Measurements from ENCODE around the gene C1QB.

C1QB gene

DNA sequence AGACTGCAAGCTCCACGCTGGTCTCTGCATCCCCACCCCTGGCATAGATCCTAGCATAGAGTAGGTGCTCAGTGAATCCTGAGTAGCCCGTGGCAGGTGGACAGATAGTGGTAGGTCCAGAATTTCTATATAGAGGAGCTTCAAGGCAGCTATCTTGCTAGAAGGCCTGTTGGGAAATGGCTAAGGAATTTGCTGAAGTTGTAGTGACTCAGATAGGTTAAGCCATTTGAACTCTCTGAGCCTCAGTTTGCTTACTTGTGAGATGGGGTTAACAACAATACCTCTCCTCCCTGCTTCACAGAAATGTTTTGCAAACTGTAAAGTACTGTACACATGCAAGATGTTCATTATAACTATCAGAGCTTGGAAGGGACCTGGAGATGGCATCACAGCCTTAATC is 34.2 kb downstream of the C1QB start:
- no peak overlapping the region for H3K27ac ChIP-seq (ENCODE audit: low read length)
- H3K27me3 ChIP-seq (ENCODE audit: insufficient read depth, low read length) = no peaks in the 10 kb centered on the region
- no peaks in the 10 kb centered on the region for H3K36me3 ChIP-seq (ENCODE audit: insufficient read depth, low read depth, low read length)
- H3K4me3 ChIP-seq (ENCODE audit: low read length) = no peak overlapping the region
- no peaks in the 10 kb centered on the region for H3K9me3 ChIP-seq (ENCODE audit: insufficient read depth, low read depth, low read length)
- no peaks in the 10 kb centered on the region; the same call in 1 of the 2 replicates for H3K4me1 ChIP-seq (ENCODE audit: insufficient read depth, low read length)
- H3K9ac ChIP-seq (ENCODE audit: low read depth, low read length) = no peak overlapping the region

DNA sequence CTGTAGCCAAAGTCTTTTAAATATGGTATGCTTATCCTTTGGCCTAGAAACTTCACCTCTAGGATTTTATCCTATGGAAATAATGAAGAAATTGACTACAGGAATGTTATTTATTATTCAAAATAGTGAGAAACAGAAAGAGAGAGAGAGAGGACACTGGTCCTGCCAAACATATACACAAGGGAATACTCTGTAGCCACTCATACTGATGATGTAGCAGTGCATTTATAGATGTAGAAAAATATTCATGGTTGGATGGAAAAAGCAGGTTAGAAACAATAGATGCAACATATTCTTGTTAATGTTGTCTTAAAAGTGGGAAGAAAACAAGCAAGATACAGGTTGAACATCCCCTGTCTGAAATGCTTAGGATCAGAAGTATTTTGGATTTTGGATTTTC is 35.4 kb downstream of the C1QB start:
- Histone ChIP-seq H3K9ac (ENCODE audit: low read depth, low read length) (no peak overlapping the region), H3K4me3 (ENCODE audit: low read length) (no peak overlapping the region), H3K4me1 (ENCODE audit: insufficient read depth, low read length) (no peaks in the 10 kb centered on the region; the same call in 1 of the 2 replicates), H3K27me3 (ENCODE audit: insufficient read depth, low read length) (no peaks in the 10 kb centered on the region), H3K27ac (ENCODE audit: low read length) (no peak overlapping the region), H3K9me3 (ENCODE audit: insufficient read depth, low read depth, low read length) (no peaks in the 10 kb centered on the region), H3K36me3 (ENCODE audit: insufficient read depth, low read depth, low read length) (no peaks in the 10 kb centered on the region)

DNA sequence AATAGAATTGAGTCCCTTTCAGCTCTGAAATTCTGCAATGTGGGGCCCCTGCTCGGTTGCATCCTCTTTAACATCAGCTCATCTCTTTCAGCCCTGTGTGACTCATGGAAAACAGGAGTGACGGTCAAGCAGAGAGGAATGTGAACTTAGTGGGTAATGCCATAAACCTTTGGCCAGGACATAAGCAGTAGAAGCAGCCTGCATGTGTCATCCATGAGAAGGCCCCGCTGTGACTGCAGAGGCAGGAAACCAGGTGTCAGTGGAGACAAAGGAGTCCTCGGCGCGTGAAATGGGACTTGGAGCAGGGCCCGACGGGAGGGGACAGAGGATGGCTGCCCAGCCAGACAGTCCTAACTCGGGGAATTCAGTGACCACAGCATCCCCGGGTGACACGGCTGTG is 36.5 kb downstream of the C1QB start:
- no peaks in the 10 kb centered on the region; the same call in 1 of the 2 replicates for H3K4me1 ChIP-seq (ENCODE audit: insufficient read depth, low read length)
- H3K9me3 ChIP-seq (ENCODE audit: insufficient read depth, low read depth, low read length) = no peaks in the 10 kb centered on the region
- H3K27ac ChIP-seq (ENCODE audit: low read length) = no peak overlapping the region
- H3K27me3 ChIP-seq (ENCODE audit: insufficient read depth, low read length) = no peaks in the 10 kb centered on the region
- no peak overlapping the region for H3K9ac ChIP-seq (ENCODE audit: low read depth, low read length)
- no peaks in the 10 kb centered on the region for H3K36me3 ChIP-seq (ENCODE audit: insufficient read depth, low read depth, low read length)
- H3K4me3 ChIP-seq (ENCODE audit: low read length) = no peak overlapping the region

DNA sequence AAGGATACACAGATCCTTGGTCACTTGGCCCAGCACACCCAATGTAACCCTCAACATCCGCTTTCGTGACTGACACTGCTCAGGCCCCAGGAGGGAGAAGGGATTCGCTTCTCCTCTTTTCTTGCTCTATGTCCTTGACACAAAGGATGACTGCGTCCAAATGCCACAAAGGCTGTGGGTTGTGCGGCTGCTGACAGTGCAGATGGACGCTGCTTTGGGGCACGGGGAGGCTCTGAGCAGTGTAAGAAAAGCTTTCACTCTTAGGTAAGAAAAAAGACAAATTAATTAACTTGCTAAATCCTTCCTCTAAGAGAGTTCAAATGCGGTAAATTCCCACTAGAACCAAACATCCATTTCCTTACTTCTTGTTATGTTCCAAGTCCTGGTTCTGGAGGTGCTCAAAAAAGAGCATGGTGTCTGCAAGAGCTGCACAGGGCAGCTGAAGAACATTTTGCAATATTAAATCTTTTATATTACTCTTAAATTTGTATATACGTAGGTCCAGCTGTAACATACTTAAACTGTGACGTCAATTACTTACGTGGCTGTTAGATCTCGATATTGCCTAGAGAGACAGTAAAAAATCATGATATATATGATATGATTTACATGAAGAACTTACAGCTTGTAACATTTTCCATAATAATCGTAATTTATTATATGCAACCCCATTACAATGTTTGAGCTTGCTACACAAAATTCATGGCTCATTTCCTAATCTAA is 38.2 kb downstream of the C1QB start:
- H3K9ac ChIP-seq (ENCODE audit: low read depth, low read length) = no peak overlapping the region
- no peak overlapping the region for H3K4me3 ChIP-seq (ENCODE audit: low read length)
- no peaks in the 10 kb centered on the region for H3K9me3 ChIP-seq (ENCODE audit: insufficient read depth, low read depth, low read length)
- no peaks in the 10 kb centered on the region for H3K36me3 ChIP-seq (ENCODE audit: insufficient read depth, low read depth, low read length)
- no peaks in the 10 kb centered on the region; the same call in 1 of the 2 replicates for H3K4me1 ChIP-seq (ENCODE audit: insufficient read depth, low read length)
- no peak overlapping the region for H3K27ac ChIP-seq (ENCODE audit: low read length)
- H3K27me3 ChIP-seq (ENCODE audit: insufficient read depth, low read length) = no peaks in the 10 kb centered on the region

DNA sequence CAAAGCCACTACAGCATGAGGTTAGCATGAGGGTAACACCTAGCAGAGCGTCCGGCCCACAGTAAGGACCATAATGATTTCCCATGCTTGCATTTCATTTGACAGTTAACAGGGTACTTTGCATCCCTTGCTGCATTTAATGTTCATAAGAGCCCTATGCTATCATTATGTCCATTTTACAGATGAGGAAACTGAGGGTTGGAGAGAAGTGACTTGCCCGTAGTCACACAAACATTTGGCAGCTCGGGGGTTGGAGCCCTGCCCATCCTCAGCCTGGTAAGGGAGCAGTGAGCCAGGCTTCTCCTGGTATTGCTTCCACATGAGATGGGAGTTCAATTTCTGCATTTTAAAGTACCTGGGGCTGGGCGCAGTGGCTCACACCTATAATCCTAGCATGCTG is 41.1 kb downstream of the C1QB start:
- H3K27me3 ChIP-seq (ENCODE audit: insufficient read depth, low read length) = no peaks in the 10 kb centered on the region

DNA sequence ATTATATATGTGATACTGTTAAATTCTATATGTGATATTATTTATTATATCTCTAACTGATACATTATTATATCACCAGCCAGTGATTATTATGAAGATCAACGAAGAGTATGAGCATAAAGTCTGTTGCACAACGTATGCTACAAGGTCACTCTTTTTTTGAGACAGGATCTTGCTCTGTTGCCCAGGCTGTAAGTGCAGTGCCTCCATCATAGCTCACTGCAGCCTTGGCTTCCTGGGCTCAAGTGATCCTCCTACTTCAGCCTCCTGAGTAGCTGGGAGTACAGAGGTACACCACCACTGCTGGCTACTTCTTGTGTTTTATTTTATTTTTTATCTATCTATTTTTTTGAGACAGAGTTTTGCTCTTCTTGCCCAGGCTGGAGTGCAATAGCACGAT is 43.6 kb downstream of the C1QB start:
- no peaks in the 10 kb centered on the region; the same call in 1 of the 2 replicates for H3K4me1 ChIP-seq (ENCODE audit: insufficient read depth, low read length)
- no peaks in the 10 kb centered on the region for H3K9me3 ChIP-seq (ENCODE audit: insufficient read depth, low read depth, low read length)
- no peak overlapping the region for H3K4me3 ChIP-seq (ENCODE audit: low read length)
- no peaks in the 10 kb centered on the region for H3K27me3 ChIP-seq (ENCODE audit: insufficient read depth, low read length)
- no peak overlapping the region for H3K9ac ChIP-seq (ENCODE audit: low read depth, low read length)
- H3K36me3 ChIP-seq (ENCODE audit: insufficient read depth, low read depth, low read length) = no peaks in the 10 kb centered on the region
- no peak overlapping the region for H3K27ac ChIP-seq (ENCODE audit: low read length)

More for the DNA sequence above, 41.1 kb downstream of the C1QB start:
- H3K4me1 ChIP-seq (ENCODE audit: insufficient read depth, low read length) = no peaks in the 10 kb centered on the region; the same call in 1 of the 2 replicates
- H3K27ac ChIP-seq (ENCODE audit: low read length) = no peak overlapping the region
- H3K9ac ChIP-seq (ENCODE audit: low read depth, low read length) = no peak overlapping the region
- no peak overlapping the region for H3K4me3 ChIP-seq (ENCODE audit: low read length)
- no peaks in the 10 kb centered on the region for H3K9me3 ChIP-seq (ENCODE audit: insufficient read depth, low read depth, low read length)
- no peaks in the 10 kb centered on the region for H3K36me3 ChIP-seq (ENCODE audit: insufficient read depth, low read depth, low read length)

DNA sequence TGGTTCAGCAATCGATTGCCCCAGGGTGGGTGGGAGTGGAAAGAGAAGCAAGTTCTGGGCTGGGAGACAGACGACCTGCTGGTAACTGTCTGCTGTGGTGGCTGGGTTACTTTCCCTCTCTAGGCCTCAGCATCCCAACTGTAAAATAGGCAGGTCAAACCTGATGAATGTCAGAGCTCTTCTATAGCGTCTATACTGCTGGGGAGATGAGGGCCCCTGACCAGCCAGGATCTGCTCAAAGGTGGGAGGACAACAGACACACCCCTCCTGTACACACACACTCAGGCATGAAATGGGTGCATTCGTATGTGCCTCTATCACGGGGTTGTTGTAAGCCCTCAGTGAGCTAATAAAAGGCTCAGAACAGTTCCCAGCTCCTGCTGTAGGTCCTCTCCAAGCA is 44.9 kb downstream of the C1QB start:
- H3K27me3 ChIP-seq (ENCODE audit: insufficient read depth, low read length) = no peaks in the 10 kb centered on the region
- no peaks in the 10 kb centered on the region for H3K36me3 ChIP-seq (ENCODE audit: insufficient read depth, low read depth, low read length)
- H3K27ac ChIP-seq (ENCODE audit: low read length) = no peak overlapping the region
- no peaks in the 10 kb centered on the region; the same call in 1 of the 2 replicates for H3K4me1 ChIP-seq (ENCODE audit: insufficient read depth, low read length)
- no peak overlapping the region for H3K9ac ChIP-seq (ENCODE audit: low read depth, low read length)
- no peak overlapping the region for H3K4me3 ChIP-seq (ENCODE audit: low read length)
- H3K9me3 ChIP-seq (ENCODE audit: insufficient read depth, low read depth, low read length) = no peaks in the 10 kb centered on the region

DNA sequence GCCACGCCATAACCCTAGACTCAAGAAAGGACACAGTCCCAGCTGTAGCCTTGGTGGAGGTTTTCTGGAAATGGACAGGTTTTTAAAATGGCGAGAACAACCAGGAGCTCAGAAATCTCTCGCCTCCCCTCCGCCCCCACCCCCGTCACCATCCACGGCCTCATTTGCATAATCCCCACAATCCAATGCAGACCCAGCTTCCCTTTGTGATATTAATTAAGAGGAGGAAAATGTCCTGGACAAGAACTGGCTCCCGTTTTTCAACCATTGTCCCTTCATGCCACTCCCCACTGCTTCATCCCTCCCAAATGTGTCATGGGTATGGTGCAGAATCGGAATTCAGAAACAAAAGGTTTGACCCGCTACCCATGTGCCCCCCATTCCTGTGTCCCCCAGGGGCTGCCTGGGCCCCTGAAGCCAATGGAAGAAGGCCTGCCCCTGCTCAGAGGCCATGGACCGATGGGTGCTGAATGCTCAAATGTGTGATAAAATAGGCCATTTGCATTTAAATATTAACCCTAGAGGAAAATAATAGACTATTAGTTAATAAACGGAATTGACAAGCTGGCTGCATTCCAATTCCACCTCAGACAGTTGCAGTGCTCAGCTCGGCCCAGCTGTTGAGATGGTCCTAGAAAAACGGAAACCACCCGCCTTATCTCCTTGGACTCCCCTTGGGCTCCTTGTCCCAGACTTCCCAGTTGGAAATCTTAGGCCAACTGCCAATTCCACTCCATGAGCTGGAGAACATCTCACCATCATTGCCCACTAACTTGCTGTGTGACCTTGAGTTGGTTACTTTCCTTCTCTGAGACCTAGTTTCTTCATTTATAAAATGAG is 46.9 kb downstream of the C1QB start:
- H3K9me3 ChIP-seq (ENCODE audit: insufficient read depth, low read depth, low read length) = no peaks in the 10 kb centered on the region
- H3K9ac ChIP-seq (ENCODE audit: low read depth, low read length) = no peak overlapping the region

DNA sequence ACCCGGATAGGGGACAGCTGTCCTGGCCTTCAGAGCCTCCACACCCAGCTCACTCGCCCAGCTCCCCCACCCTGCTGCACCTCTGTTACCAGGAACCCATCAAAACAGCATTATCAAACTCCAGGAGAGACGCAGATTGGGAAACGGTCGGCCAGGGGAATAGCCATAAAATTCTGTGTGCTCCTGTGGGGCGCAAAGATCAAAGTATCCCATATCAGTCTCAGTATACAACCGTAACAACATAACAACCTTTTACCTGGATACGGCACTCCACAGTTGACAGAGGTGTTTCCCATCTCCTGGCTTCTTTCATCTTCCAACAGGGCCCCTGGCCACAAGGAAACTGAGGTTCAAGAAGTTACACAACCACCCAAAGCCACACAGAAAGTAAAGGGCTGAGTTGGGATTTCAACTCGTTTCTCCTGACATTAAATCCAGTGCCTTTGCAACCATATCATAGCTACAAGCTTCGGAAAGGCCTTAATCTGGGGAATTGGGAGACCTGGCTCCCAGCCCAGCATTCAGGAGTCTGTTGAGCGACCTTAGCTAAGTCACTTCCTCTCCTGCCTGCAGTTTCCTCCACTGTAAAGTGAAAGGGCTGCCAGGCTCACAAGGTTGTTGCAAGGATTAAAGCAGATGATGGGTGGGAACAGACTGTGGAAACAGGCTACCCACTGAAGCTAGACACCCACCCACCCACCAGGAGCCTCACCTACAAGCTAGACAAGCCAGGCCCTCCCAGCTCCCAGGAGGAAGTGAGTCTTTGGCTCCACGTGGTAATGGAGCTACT is 49.5 kb downstream of the C1QB start:
- no peaks in the 10 kb centered on the region for H3K36me3 ChIP-seq (ENCODE audit: insufficient read depth, low read depth, low read length)
- no peaks in the 10 kb centered on the region; the same call in 1 of the 2 replicates for H3K4me1 ChIP-seq (ENCODE audit: insufficient read depth, low read length)
- no peak overlapping the region for H3K9ac ChIP-seq (ENCODE audit: low read depth, low read length)
- no peaks in the 10 kb centered on the region for H3K9me3 ChIP-seq (ENCODE audit: insufficient read depth, low read depth, low read length)
- no peak overlapping the region for H3K27ac ChIP-seq (ENCODE audit: low read length)
- H3K27me3 ChIP-seq (ENCODE audit: insufficient read depth, low read length) = no peaks in the 10 kb centered on the region
- H3K4me3 ChIP-seq (ENCODE audit: low read length) = no peak overlapping the region

More for the DNA sequence above, 46.9 kb downstream of the C1QB start:
- Histone ChIP-seq H3K4me1 (ENCODE audit: insufficient read depth, low read length) (no peaks in the 10 kb centered on the region; the same call in 1 of the 2 replicates), H3K36me3 (ENCODE audit: insufficient read depth, low read depth, low read length) (no peaks in the 10 kb centered on the region), H3K27ac (ENCODE audit: low read length) (no peak overlapping the region), H3K4me3 (ENCODE audit: low read length) (no peak overlapping the region), H3K27me3 (ENCODE audit: insufficient read depth, low read length) (no peaks in the 10 kb centered on the region)

DNA sequence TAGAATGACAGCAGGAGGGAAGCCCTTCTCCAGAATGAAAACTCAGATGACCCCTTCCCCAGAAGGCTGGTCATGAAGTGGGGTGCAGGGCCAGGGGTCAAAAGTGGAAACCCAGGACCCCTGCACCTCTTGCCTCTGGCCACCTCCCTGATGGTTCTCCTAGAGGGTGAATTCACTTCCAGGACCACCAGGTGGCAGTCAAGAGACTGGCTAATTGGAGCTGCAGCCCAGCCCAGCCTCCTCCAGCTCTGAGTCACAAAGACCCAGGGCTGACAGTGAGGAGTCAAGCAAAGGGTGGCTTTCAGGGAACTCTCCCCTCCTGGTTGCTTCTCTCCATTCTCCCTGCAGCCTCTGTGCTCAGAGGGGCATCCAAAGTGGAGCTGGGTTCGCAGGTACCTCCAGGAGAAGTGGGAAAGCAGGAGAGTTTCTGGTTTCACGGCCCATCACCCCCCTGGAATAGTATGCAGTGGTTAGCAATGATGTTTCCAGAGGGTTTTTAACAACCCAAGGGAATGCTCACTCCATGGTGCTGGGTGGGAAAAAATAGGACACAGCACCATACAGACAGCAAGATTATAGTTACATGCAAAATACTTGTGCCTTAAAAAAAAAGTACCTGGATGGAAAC is 51.5 kb downstream of the C1QB start:
- Histone ChIP-seq H3K36me3 (ENCODE audit: insufficient read depth, low read depth, low read length) (no peaks in the 10 kb centered on the region), H3K4me1 (ENCODE audit: insufficient read depth, low read length) (no peaks in the 10 kb centered on the region; the same call in 1 of the 2 replicates), H3K27ac (ENCODE audit: low read length) (no peak overlapping the region), H3K4me3 (ENCODE audit: low read length) (no peak overlapping the region), H3K27me3 (ENCODE audit: insufficient read depth, low read length) (peaks cover 7% of the 10 kb centered on the region), H3K9ac (ENCODE audit: low read depth, low read length) (no peak overlapping the region), H3K9me3 (ENCODE audit: insufficient read depth, low read depth, low read length) (no peaks in the 10 kb centered on the region)

DNA sequence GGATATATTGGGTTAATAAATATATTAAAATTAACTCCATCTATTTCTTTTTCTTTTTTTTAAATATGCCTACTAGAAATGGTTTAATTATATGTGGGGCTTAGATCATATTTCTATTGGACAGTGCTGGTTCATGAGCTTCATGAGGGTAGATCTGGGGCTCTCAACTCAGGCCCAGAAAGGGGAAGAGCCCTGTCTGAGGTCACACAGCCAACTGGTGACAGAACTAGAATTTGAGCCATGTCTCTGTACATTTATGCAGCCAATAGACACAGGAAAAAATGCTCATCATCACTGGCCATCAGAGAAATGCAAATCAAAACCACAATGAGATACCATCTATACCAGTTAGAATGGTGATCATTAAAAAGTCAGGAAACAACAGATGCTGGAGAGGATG is 52.5 kb downstream of the C1QB start:
- H3K9ac ChIP-seq (ENCODE audit: low read depth, low read length) = no peak overlapping the region
- H3K27ac ChIP-seq (ENCODE audit: low read length) = no peak overlapping the region
- H3K4me3 ChIP-seq (ENCODE audit: low read length) = no peak overlapping the region
- H3K36me3 ChIP-seq (ENCODE audit: insufficient read depth, low read depth, low read length) = no peaks in the 10 kb centered on the region
- H3K9me3 ChIP-seq (ENCODE audit: insufficient read depth, low read depth, low read length) = no peaks in the 10 kb centered on the region
- peaks cover 12% of the 10 kb centered on the region for H3K27me3 ChIP-seq (ENCODE audit: insufficient read depth, low read length)
- H3K4me1 ChIP-seq (ENCODE audit: insufficient read depth, low read length) = no peaks in the 10 kb centered on the region

Data from iPS-20b (cell line).